ENCODE measurements around the gene CALR3.
"Not testable (repeated sequence)": the region's sequence is repeated elsewhere in the genome, so short reads cannot be mapped to it uniquely, and the experiment has no call there.

Gene CALR3, protein sequence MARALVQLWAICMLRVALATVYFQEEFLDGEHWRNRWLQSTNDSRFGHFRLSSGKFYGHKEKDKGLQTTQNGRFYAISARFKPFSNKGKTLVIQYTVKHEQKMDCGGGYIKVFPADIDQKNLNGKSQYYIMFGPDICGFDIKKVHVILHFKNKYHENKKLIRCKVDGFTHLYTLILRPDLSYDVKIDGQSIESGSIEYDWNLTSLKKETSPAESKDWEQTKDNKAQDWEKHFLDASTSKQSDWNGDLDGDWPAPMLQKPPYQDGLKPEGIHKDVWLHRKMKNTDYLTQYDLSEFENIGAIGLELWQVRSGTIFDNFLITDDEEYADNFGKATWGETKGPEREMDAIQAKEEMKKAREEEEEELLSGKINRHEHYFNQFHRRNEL

GRCh38 chr19:16495982-16496612, at the start of gene CALR3, which contains the start of gene C19orf44:
Gene CALR3, minus strand, starts transcription at chr19:16496167. Its CDS starts 38 bp downstream, at chr19:16496129.
Gene C19orf44, plus strand, starts transcription at chr19:16496394. Its CDS starts 4,399 bp downstream, at chr19:16500793.
- DNase-seq = peak; percentile 90 to 96 (median 95)

- DNase-seq = no peak
These were observed 48.7 kb upstream of the CALR3 start for GRCh38 chr19:16544473-16545231.

GRCh38 chr19:16543734-16544133, 47.8 kb upstream of the CALR3 start:
- not testable (repeated sequence) for DNase-seq

GRCh38 chr19:16542910-16543472, 47.0 kb upstream of the CALR3 start:
- no peak for DNase-seq

- peak; percentile 84 to 91 (median 88) for DNase-seq
These were observed 46.3 kb upstream of the CALR3 start, which contains the start of gene CHERP for GRCh38 chr19:16542045-16542909. Gene CHERP, minus strand, starts transcription at chr19:16542437. Its CDS starts 59 bp downstream, at chr19:16542378.

DNA sequence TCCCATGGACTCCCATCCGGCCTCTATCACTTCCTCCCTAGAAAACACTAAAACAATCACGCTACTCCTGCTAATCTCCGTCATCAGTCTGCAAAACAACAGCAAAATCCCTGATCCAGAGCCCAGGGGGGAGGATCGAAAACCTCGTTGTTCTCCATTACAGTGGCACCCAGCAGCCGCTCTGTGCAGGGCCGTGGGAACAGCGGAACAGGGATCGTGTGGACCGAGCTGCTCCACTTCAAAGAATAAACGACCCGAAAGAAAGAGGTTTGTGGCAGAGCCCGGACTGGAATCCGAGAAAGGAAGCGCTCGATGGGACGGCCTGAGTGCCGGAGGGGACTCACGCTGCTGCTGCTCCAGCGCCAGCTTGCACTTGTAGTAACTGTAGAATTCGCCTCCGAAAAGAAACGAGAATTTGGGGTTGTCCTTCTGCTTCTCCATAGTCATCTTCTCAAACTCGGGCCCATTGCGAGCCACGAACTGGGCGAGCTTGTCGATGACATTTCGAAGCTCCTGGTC, 45.6 kb upstream of the CALR3 start:
- no peak for DNase-seq

- DNase-seq = no peak
These were observed 45.0 kb upstream of the CALR3 start for GRCh38 chr19:16540948-16541347.

DNA sequence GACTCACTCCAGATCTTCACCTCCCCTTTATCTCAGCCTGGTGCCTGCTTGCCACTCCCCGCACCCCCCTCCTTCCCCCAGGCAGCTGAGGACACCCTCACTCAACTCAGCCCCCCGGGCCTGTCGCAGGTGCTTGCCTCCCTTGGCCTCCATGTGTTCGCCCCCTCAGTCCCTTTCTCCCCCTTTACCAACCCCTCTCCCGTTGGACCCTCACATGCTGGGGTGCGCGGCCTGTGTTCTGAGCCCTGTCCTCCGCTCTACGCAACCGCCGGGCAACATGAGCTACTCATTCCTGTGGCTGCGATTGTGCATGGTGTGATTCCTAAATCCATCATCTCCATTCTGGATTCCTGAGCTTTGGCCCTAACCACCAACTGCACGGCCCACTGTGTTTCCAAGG, 41.1 kb upstream of the CALR3 start:
- DNase-seq = no peak

GRCh38 chr19:16536130-16536529, 40.2 kb upstream of the CALR3 start:
- no peak for DNase-seq

DNA sequence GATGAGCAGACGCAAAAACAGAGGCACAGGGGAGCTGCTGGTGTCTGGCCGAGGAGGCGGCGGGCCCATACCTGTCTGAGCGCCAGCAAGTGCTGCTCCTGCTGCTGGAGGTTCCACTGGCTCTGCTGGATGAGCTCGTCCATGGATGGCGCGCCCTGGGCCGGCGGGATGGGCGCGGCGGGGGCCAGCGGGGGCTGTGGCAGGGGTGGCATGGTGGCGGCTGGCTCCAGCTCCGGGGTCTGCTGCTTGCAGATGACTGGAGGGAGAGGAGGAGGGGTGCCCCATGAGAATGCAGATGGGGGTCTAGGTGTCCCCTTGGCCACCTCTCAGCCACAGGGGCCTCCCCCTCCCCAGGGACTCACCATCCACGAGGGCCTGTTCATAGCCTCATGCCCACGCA, 39.4 kb upstream of the CALR3 start:
- DNase-seq = no peak

- no peak for DNase-seq
These were observed 36.7 kb upstream of the CALR3 start for GRCh38 chr19:16532440-16533234.

DNA sequence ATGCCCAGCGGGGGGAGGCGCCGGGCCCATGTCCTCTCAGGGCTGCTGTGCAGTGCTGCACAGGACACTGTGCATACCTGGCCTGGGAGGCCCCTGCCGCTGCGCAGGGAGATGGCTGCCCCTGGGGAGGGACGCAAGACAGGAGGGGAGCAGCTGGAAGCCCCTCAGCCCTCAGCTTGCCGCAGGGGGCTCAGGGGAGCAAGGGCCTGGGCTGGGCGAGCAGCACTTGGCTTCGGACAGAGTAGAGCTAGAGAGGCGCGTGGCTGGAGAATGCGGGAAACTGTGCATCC, 35.4 kb upstream of the CALR3 start:
- DNase-seq = no peak

- DNase-seq = no peak
These were observed 34.8 kb upstream of the CALR3 start for GRCh38 chr19:16530540-16531379.

- no peak for DNase-seq
These were observed 33.6 kb upstream of the CALR3 start for GRCh38 chr19:16529466-16530144.

- DNase-seq = peak in 2 of 4 experiments; percentile 16 to 22
These were observed 32.1 kb upstream of the CALR3 start for GRCh38 chr19:16527971-16528521.

- DNase-seq = no peak
These were observed 31.5 kb upstream of the CALR3 start for GRCh38 chr19:16527334-16527935.

DNA sequence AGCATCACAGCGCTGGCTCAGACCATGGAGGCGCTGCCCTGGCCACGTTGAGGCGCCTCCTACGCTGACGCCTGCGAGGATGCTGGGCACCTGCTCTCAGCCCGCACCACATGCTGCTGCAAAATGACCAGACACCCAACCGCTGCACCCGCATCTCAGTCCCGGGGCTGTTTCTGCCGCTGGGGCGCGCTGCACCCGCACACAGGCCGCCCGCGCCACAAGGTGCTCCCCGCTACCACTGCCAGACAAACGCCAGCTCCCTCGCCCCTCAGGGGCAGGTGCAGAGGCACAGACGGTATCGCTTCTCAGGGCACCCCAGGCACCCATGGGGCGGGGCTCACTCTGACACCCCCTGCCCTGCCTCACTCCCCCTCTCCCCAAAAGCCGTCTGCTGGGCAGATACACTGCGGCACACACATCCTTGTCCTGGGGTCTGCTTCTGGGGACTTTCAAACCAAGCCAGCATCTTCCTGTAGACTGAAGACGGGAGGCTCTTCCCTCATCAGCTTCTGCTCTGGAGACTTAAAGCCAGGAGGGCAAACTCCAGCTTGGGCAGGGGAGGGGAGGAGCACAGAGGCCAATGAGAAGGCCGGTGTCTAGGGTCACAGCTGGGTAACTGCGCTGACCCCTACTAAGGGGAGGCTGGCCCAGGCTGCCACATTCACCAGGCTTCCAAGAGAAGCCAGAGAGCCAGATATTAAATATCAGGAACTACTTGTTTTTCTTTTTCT, 29.9 kb upstream of the CALR3 start:
- DNase-seq = no peak
